GM12892 (cell line): ENCODE data around the gene TMED5.

Source experiments
- POLR2A ChIP-seq: IDR thresholded peaks from 2 replicates; pipeline ENCODE4 v1.6.1; 2011; ENCODE audit warnings: low read depth, low read length, control low read depth
- TAF1 ChIP-seq: IDR thresholded peaks from 2 replicates; pipeline ENCODE4 v1.6.1; 2011; ENCODE audit warnings: low read depth, mild to moderate bottlenecking, control low read depth, low read length, borderline replicate concordance

DNA sequence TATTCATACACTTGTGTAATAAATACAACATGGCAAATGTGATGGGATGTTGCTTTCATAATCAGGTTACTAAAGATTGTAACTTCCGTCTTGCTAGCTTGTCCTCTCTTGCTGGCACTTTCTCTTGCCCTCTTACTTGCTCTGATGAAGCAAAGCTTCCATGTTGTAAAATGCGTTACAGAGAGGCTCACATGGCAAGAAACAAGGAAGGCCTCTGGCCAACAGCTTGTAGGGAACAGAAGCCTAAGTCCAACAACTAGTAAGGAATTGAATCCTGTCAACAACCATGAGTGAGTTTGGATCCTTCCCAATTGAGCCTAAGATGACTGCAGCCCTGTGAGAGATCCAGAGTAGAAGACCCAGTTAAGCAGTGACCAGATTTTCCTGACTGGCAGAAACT lies 15.4 kb downstream of the TMED5 start:
- no peak for TF ChIP-seq TAF1
- no peak for TF ChIP-seq POLR2A
